Smooth muscle cell of bladder (primary cell): ENCODE results near the gene MIER3. TPM values are rescaled to one million over a fixed set of nuclear protein-coding genes. Genes with fewer than 3 reads are reported as not detected.

ENCODE experiments used
- total RNA-seq: library from RNA; depleted of rRNA; stranded (reverse); fragments of >200 nt; gene quantifications from 2 replicates; pipeline ENCODE4 v1.2.3, GENCODE V29; 2014

MIER3 gene
- 12.2 and 13.0 TPM in 2 replicates for total RNA-seq

GRCh38 chr5:56951946-56952691 is at the start of gene MIER3:
Gene MIER3, minus strand, starts transcription at chr5:56952123. Its CDS starts 21 bp downstream, at chr5:56952102.

GRCh38 chr5:56909294-56910209 is 42.4 kb downstream of the MIER3 start, which contains the start of gene SETD9:
Gene SETD9, plus strand, starts transcription at chr5:56909596. Its CDS starts 50 bp downstream, at chr5:56909646.

Other genes starting within 250 kb of the MIER3 start
- gene MAP3K1, start 136.6 kb downstream of the MIER3 start, total RNA-seq: 6.1 and 7.4 TPM in 2 replicates
- gene SETD9, start 42.5 kb downstream of the MIER3 start, total RNA-seq: 7.3 TPM in 2 replicates
- 57.7 and 59.0 TPM in 2 replicates for gene GPBP1, start 221.9 kb upstream of the MIER3 start, total RNA-seq